ENCODE data around the gene RBM44. TPM values are rescaled to one million over a fixed set of nuclear protein-coding genes. Genes with fewer than 3 reads are reported as not detected.

RBM44 gene
- total RNA-seq, result 0.19 and 0.56 TPM in 2 replicates

DNA sequence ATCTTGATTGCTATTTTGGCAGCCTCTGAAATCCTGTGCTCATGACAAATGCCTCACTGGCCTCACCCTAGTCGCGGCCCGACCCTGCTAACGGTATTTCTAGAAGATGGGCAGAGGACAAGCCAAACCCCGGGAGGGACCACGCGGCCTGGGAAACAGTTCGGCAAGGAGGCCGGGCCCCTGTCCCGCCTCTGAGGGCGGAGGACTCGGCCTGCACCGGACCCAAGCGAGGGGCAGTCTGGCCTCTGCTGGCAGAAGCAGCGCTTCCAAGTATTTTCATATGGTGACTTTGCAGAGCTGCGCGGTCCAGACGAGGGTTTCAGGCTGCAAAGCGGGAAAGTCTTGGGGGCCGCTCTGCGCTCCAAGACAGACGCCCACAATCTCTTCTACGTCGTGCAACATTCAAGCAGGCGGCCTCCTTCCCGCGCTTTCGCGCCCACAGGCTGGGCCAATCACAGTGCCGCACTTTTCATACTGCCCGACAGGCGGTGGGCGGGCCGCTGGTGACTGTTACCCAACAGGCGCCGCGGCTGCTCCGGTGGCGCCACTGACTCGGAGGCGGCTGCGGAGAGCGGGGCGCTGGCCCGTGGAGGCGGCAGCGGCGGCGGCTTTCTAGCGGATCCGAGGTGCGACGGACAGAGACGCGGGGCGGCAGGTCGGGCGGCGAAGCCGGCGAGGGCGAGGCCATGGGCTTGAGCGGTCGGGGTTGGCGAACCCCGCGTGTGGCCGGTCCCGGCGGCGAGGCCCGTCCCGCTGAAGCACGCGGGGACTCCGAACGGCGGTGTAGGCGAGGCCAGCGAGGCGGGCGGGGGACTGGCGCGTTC lies at the start of gene RBM44:
Gene RBM44 (plus strand): TSS at position 544 of the 824 bp plus-strand sequence. CDS start 14,831 bp downstream, outside the sequence.

GRCh38 chr2:237859533-237860272 lies 61.1 kb downstream of the RBM44 start, which contains the start of gene RAMP1:
TSS of gene RAMP1 (plus strand) at chr2:237859623. CDS start at chr2:237859676, 53 bp downstream.

Other genes with a start within 250 kb of the RBM44 start
- not detected in 2 replicates for gene PRLH, start 232.2 kb upstream of the RBM44 start, total RNA-seq
- 0.19 and 0.56 TPM in 2 replicates for gene RAB17, start 208.0 kb upstream of the RBM44 start, total RNA-seq
- gene LRRFIP1, start 171.2 kb upstream of the RBM44 start, total RNA-seq, result 83.2 and 87.6 TPM in 2 replicates
- gene RAMP1, start 60.8 kb downstream of the RBM44 start, total RNA-seq, result 0.77 and 3.1 TPM in 2 replicates
- 43.7 and 67.7 TPM in 2 replicates for gene UBE2F, start 168.2 kb downstream of the RBM44 start, total RNA-seq